Left ventricle myocardium inferior (tissue), 1 donor: Measurements from ENCODE around the gene TMX3. TPM values are rescaled to one million over a fixed set of nuclear protein-coding genes. Genes with fewer than 3 reads are reported as not detected.
A peak's percentile ranks its signal among the peaks of the same experiment; 100 is the strongest.

Experiments
- DNase-seq: peaks from one replicate; pipeline ENCODE4 v3.0.0-alpha.2; 2020
- H3K27ac ChIP-seq: fragments of 200-600 bp; replicated peaks from 2 replicates; pipeline ENCODE4 v1.8.0; 2021
- H3K27me3 ChIP-seq: fragments of 200-600 bp; 2 replicates; pipeline ENCODE4 v1.8.0; 2021; ENCODE audit warnings: low read depth
- H3K36me3 ChIP-seq: fragments of 200-600 bp; 2 replicates; pipeline ENCODE4 v1.8.0; 2021
- H3K4me1 ChIP-seq: fragments of 200-600 bp; 2 replicates; pipeline ENCODE4 v1.8.0; 2021
- H3K4me3 ChIP-seq: fragments of 200-600 bp; 2 replicates; pipeline ENCODE4 v1.8.0; 2021; ENCODE audit warnings: mild to moderate bottlenecking, moderate library complexity
- H3K9me3 ChIP-seq: fragments of 200-600 bp; replicated peaks from 2 replicates; pipeline ENCODE4 v1.8.0; 2021
- CTCF ChIP-seq: fragments of 200-600 bp; IDR thresholded peaks from 2 replicates; pipeline ENCODE4 v1.8.0; 2021; ENCODE audit warnings: antibody characterized with exemption, mild to moderate bottlenecking, borderline replicate concordance
- intact Hi-C: fragments of 100-400 bp; cut with micrococcal nuclease; formaldehyde crosslinking; loops from one replicate; pipeline ENCODE4 v1.11.0; 2022
- total RNA-seq: library from RNA; stranded (reverse); fragmentation: NEBNext Ultra II Directional; extraction: Animal tissue kit (Norgen Biotek cat#: 25700); gene quantifications from one replicate; pipeline ENCODE4 v1.2.1, GENCODE V29; 2021
- donor health status: DM: no; HTN: yes; CAD: no; lungs with severe emphysema.

Gene TMX3
- total RNA-seq, 1 donor from 2014 or later: 26.3 TPM

GRCh38 chr18:68660354-68661183 is 54.3 kb downstream of the TMX3 start:
- H3K9me3 ChIP-seq: no peaks in the 10 kb centered on the region
- peak; percentile 63 for TF ChIP-seq CTCF
- no peaks in the 10 kb centered on the region for H3K36me3 ChIP-seq
- no peaks in the 10 kb centered on the region for H3K27me3 ChIP-seq
- no peaks in the 10 kb centered on the region for H3K4me1 ChIP-seq
- intact Hi-C loops: no loop called here
- H3K4me3 ChIP-seq: no peak overlapping the region
- no peak for DNase-seq
- H3K27ac ChIP-seq: no peak overlapping the region

GRCh38 chr18:68648191-68648590 is 66.7 kb downstream of the TMX3 start:
- H3K27ac ChIP-seq: no peak overlapping the region
- DNase-seq: no peak
- H3K36me3 ChIP-seq: no peaks in the 10 kb centered on the region
- H3K4me1 ChIP-seq: no peaks in the 10 kb centered on the region
- H3K4me3 ChIP-seq: no peak overlapping the region
- intact Hi-C loops: no loop called here
- peaks cover 10% of the 10 kb centered on the region for H3K27me3 ChIP-seq
- TF ChIP-seq CTCF: no peak
- no peaks in the 10 kb centered on the region for H3K9me3 ChIP-seq

GRCh38 chr18:68642003-68642402 is 72.9 kb downstream of the TMX3 start:
- no peaks in the 10 kb centered on the region for H3K4me1 ChIP-seq
- H3K27me3 ChIP-seq: peaks cover 5% of the 10 kb centered on the region
- H3K27ac ChIP-seq: no peak overlapping the region
- H3K9me3 ChIP-seq: peaks cover 8% of the 10 kb centered on the region
- TF ChIP-seq CTCF: no peak
- DNase-seq: no peak
- H3K36me3 ChIP-seq: no peaks in the 10 kb centered on the region
- intact Hi-C loops: no loop called here
- no peak overlapping the region for H3K4me3 ChIP-seq

- Histone ChIP-seq H3K27me3 (peaks cover 5% of the 10 kb centered on the region), H3K4me1 (no peaks in the 10 kb centered on the region), H3K36me3 (no peaks in the 10 kb centered on the region), H3K4me3 (no peak overlapping the region), H3K27ac (no peak overlapping the region), H3K9me3 (peaks cover 14% of the 10 kb centered on the region)
- intact Hi-C loops: no loop called here
- TF ChIP-seq CTCF: no peak
- DNase-seq: no peak
Measured at GRCh38 chr18:68640861-68641260, 74.0 kb downstream of the TMX3 start.

GRCh38 chr18:68638613-68639012 is 76.3 kb downstream of the TMX3 start:
- Histone ChIP-seq H3K27ac (no peak overlapping the region), H3K9me3 (peaks cover 18% of the 10 kb centered on the region), H3K4me3 (no peak overlapping the region), H3K36me3 (no peaks in the 10 kb centered on the region), H3K27me3 (no peaks in the 10 kb centered on the region), H3K4me1 (no peaks in the 10 kb centered on the region)
- TF ChIP-seq CTCF: no peak
- no peak for DNase-seq
- intact Hi-C loops: no loop called here
